ENCODE measurements around the gene MTR. TPM values are rescaled to one million over a fixed set of nuclear protein-coding genes. Genes with fewer than 3 reads are reported as not detected.

The MTR gene
- total RNA-seq, 1 experiment from 2014 or later = 13.8 TPM

DNA sequence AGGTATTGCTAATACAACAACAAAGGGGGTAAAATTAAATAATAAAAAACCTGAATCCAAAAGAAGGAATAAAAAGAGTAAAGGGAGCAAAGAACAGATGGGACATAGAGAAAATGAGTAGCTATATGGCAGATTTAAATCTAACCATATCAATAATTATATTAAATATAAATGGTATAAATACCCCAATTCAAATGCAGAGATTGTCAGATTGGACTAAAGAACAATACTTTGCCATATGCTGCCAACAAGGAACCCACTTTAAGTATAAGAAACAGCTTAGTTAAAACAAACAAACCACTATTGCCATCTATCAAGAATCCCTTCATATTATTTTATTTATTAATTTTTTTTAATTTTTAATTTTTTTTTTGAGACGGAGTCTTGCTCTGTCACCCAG, 122.4 kb downstream of the MTR start:
- in situ Hi-C loops (cut with HindIII; ENCODE audit: low pct_unique_long_range_greater_than_20kb, low sequenced_read_pairs) = no loop called here

DNA sequence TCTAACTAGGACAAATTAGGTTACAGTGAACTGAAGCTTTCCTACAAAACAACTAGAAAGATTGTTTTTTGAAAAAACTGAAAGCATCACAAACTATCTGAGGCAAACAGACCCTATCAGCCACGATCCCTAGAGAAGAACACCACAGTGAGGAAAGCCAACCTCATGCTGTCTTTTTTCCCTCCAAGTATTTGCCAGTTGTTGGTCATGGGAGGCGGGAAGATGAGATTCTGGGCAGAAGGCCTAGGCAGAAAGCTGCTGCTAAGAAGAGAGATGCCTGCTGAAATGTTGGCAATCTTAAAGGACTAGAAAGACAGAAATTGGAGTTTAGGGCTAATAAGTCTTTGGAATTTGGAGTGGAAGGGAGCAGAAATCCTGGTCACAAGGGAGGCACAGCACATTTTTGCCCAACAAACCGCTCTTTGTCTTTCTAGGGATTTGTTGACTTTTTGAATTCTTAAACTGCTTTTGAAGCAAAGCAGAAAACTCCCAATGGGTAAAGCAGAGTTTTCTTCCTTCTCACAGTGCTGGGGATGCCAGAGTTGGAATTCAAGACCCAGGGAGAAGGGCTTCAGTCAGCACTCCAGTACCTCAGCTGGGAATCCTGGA, 125.3 kb downstream of the MTR start:
- in situ Hi-C loops (cut with HindIII; ENCODE audit: low pct_unique_long_range_greater_than_20kb, low sequenced_read_pairs) = no loop called here
- no peak for DNase-seq (ENCODE audit: low read depth)

More for the DNA sequence above, 122.4 kb downstream of the MTR start:
- no peak for DNase-seq (ENCODE audit: low read depth)

DNA sequence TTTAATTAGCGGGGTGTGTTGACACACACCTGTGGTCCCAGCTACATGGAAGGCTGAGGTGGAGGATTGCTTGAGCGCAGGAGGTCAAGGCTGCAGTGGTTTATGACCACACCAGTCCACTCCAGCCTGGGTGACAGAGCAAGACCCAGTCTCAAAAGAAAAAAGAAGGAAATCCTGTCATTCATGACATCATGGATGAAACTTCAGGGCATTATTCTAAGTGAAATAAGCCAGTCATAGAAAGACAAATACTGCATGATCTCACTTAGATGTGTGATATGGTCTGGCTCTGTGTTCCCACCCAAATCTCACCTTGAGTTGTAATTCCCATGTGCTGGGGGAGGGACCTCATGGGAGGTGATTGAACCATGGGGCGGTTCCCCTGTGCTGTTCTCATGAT, 126.5 kb downstream of the MTR start:
- in situ Hi-C loops (cut with HindIII; ENCODE audit: low pct_unique_long_range_greater_than_20kb, low sequenced_read_pairs) = no loop called here
- no peak for DNase-seq (ENCODE audit: low read depth)

DNA sequence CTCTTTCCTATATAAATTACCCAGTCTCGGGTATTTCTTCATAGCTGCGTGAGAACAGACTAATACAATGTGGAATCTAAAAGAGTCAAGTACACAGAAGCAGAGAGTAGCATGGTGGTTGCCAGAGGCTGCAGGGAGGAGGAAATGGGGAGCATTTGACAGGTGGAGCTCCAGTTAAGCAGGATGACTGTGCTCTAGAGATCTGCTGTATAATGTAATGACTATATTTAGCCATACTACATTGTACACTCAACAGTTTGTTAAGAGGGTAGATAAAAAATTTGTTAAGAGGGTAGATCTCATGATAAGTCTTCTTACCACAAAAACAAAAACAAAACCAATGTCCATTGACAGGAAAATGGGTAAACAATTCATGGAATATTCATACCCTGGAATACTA, 127.1 kb downstream of the MTR start:
- in situ Hi-C loops (cut with HindIII; ENCODE audit: low pct_unique_long_range_greater_than_20kb, low sequenced_read_pairs) = no loop called here

DNA sequence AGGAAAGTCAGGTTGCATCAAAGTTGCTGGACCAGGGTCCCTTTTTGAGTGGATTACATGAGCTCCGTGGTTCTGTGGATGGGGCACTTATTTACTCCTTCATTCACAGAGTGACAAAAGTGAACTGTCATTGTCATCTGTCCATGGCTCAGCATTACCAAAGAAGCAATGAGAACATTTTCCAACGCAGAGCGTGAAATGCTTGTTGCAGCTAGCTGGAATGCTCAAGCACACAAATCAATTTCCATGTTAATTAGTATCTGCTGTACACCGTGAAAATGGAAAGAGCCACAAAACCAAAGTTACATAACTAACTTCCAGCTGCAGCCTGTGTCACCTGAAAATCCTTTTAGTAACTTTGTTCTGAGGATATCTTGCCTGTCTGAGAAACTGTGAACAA, 130.3 kb downstream of the MTR start:
- DNase-seq (ENCODE audit: low read depth) = no peak
- in situ Hi-C loops (cut with HindIII; ENCODE audit: low pct_unique_long_range_greater_than_20kb, low sequenced_read_pairs) = no loop called here

More for the DNA sequence above, 127.1 kb downstream of the MTR start:
- DNase-seq (ENCODE audit: low read depth) = no peak

DNA sequence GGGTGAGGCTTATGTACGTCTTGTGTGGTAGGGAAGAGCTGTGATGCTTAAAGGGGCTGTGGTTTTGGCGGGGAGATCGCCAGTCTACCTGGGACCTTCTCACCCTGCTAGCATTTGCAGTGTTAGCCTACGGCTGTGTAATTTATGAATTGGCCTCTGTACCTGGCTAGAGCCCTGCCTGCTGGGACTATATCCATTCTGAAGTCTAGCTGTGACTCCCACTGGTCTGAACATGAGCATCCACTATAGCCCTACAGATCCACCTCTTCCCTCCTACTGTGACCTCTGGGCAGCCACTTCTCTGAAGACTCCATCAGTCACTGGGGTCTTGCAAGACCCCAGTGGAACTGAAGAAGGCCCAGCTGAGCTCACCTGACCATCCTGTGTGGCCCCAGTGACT, 135.4 kb downstream of the MTR start:
- no peak for DNase-seq (ENCODE audit: low read depth)
- in situ Hi-C loops (cut with HindIII; ENCODE audit: low pct_unique_long_range_greater_than_20kb, low sequenced_read_pairs) = no loop called here

DNA sequence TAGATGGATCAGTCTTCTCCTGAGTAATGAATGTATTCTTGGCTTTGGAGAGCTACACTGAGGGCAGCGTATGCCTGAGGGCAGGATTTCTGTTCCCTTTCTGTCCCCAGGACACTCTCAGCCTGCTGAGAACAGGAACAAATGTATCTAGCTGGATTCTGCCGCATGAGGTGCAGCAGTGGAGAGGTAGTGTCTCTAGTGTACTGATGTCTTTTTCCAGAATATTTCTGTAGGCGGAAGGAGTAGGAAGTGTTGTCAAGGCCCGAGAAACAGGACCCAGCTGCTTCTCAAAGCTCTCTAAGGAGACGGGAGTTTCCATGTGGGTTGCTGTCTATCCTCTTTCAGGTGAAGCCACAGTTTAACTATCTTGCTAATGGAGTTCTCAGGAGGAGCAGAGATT, 143.7 kb downstream of the MTR start:
- DNase-seq (ENCODE audit: low read depth) = no peak
- in situ Hi-C loops (cut with HindIII; ENCODE audit: low pct_unique_long_range_greater_than_20kb, low sequenced_read_pairs) = no loop called here

DNA sequence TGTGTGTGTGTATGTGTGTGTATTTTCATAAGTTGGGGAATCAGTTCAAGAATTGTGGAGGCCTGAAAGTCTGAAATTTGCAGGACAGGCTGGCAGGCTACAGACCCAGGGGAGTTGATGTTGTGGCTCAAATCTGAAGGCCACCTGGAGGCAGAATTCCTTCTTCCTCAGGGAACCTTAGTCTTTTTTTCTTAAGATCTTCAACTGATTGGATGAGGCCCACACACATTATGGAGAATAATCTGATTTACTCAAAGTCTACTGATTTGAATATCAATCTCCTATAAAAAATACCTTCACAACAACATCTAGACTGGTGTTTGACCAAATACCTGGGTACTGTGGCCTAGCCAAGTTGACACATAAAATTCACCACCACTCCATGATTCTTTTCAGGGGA, 147.3 kb downstream of the MTR start:
- in situ Hi-C loops (cut with HindIII; ENCODE audit: low pct_unique_long_range_greater_than_20kb, low sequenced_read_pairs) = no loop called here
- DNase-seq (ENCODE audit: low read depth) = no peak

DNA sequence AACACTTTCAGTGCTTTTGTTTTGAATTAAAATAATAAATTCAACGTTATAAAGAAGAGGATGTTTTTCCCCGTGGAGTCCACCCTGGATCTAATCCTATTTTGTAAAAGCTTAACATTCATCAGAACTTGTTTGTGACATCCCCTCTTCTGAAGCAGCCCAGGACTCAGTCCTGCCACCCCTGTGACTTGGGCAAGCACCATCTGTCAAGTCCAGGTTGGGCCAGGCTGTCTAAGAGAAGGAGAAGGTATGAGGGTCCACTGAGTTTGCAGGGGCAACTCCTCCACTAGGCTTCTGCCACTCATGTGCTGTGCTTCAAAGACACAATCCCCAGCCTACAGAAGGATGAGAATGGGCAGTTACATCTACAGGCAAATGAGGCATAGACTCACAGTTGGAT, 149.5 kb downstream of the MTR start:
- in situ Hi-C loops (cut with HindIII; ENCODE audit: low pct_unique_long_range_greater_than_20kb, low sequenced_read_pairs) = no loop called here
- DNase-seq (ENCODE audit: low read depth) = no peak

DNA sequence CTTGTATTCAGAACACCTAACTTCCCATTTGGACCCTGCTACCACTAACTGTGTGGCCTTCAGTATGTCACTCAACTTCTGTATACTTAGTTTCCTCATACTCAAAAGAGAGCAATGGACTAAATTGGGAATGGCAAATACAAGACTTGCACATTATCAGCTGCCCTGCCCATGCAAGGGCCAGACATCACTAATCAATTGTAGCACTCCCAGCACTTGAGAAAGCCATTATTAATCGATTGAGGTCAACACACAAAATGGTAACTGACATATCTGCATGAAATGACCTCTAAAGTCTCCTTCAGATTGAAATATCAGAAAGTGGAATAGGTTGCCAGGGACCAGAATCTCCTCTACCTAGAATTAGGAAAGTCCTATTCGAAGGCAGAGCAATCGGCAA, 149.9 kb downstream of the MTR start:
- in situ Hi-C loops (cut with HindIII; ENCODE audit: low pct_unique_long_range_greater_than_20kb, low sequenced_read_pairs) = no loop called here
- no peak for DNase-seq (ENCODE audit: low read depth)

DNA sequence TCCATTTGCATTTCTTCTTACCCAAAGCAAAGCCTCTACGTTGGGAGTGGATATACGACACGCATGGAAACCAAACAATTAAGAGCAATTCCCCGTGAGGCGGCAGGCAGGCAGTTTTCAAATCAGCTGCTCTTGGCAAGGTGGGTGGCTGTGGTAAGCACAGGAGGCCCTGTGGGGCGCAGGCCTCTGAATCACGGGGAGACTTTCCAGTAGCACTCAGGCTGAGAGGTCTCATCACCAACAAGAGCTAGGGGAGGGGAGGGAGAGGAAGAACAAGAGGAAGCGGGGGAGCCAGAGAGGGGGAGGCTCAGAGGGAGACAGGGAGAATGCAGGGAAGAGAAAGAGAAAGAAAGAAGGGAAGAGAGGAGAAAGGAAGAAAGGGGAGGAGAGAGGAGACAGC, 152.7 kb downstream of the MTR start:
- in situ Hi-C loops (cut with HindIII; ENCODE audit: low pct_unique_long_range_greater_than_20kb, low sequenced_read_pairs) = no loop called here
- DNase-seq (ENCODE audit: low read depth) = no peak

DNA sequence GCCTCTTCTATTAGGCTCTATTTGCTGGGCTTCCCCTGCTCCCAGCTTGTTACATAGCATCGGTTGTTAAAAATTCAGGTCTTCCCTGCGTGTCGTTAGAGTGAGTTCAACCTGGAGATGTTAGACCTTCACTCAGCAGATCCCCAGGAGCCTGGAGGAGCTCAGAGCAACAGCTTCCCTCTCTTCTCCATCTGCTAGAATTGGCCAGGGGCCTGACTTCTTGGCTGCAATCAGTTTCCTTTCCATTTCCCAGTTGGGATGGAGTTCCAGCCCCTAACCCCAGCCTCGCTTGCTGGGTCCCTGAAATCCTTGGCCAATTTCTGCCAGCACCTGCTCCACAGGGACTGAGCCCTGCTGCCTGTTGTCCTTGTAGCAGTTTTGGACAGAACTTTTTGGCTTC, 153.3 kb downstream of the MTR start:
- in situ Hi-C loops (cut with HindIII; ENCODE audit: low pct_unique_long_range_greater_than_20kb, low sequenced_read_pairs) = no loop called here
- no peak for DNase-seq (ENCODE audit: low read depth)

DNA sequence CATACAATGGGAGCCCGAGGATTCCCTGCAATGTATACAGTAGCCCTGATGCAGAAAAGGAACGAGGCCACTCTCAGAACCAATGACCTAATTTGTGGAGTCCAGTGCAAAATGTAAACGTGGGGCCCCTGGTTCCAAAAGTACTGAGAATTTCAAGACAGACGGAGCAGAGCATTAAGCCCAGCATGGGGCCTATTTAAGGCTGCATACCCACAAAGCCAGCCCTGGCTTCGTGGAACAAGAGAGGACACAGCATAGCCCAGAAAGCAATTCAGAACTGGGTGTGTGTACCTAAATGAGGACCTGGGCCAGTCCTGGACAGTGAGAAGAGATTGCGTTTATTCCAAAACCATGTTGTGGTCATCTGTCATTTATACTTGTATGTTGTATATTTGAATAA, 153.9 kb downstream of the MTR start:
- DNase-seq (ENCODE audit: low read depth) = no peak
- in situ Hi-C loops (cut with HindIII; ENCODE audit: low pct_unique_long_range_greater_than_20kb, low sequenced_read_pairs) = no loop called here

DNA sequence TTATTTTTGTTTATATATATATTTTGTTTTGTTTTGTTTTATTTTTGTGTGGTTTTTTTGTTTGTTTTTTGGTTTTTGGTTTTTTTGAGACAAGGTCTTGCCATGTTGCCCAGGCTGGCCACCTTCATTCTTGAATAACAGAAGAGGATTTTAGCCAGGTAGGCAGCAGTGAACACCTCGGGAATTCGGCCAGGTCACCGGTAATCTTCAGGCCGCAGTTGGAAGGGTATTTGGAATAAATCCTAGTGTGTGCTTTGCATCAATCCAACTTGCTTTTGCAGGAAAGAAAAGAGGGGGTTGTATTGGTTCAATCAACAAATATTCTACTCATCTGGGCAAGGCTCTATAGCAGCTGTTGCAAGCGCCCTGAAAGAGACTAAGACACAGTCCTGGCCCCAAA, 155.3 kb downstream of the MTR start:
- in situ Hi-C loops (cut with HindIII; ENCODE audit: low pct_unique_long_range_greater_than_20kb, low sequenced_read_pairs) = no loop called here
- DNase-seq (ENCODE audit: low read depth) = no peak

DNA sequence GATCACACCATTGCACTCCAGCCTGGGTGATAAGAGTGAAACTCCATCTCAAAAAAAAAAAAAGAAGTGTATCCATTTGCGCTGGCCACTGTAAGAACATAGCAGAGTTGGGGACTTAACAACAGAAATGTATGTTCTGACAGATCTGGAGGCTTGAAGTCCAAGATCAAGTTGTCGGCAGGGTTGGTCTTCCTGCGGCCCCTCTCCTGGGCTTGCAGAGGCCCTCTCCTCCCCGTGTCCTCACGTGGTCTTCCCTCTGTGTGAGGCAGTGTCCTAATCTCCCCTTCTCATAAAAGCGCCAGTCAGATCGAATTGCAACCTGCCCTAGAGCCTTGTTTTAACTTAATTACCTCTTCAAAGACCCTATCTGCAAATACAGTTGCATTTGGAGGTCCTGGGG, 156.6 kb downstream of the MTR start:
- in situ Hi-C loops (cut with HindIII; ENCODE audit: low pct_unique_long_range_greater_than_20kb, low sequenced_read_pairs) = no loop called here
- no peak for DNase-seq (ENCODE audit: low read depth)

DNA sequence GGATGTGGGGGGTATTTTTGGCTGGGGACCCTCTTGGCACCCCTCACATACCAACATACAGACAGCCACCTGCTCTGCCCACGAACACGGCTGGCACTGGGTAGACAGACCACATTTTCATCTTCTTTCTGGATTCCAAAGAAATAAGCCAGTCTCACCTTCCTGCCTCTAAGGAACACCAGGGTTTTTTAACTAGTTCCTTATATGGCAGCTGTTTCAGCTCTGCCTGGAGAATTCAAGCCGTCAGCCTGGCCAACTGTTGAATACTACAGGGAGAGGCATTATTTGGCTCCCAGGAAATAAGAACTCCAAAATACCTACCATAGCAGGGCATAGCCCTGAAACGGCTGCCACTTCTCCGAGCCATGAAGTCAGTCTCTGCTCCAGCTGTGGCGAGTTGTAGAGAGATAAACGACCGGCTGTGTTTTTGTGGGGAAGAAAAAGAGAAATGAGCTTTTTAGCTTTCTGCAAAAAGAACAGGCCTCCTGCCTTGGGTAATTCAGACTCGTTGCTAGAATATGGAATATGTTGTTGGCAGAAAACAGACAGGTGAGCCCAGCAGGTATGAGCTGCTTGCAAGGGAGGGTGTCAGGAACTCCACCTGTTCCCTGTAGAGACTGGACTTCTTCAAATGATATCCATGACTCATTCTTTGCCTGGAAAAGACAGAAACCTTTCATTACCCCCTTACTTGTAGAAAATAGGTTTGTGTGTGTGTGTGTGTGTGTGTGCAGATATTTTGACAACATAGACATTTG, 157.3 kb downstream of the MTR start:
- DNase-seq (ENCODE audit: low read depth) = no peak
- in situ Hi-C loops (cut with HindIII; ENCODE audit: low pct_unique_long_range_greater_than_20kb, low sequenced_read_pairs) = no loop called here

DNA sequence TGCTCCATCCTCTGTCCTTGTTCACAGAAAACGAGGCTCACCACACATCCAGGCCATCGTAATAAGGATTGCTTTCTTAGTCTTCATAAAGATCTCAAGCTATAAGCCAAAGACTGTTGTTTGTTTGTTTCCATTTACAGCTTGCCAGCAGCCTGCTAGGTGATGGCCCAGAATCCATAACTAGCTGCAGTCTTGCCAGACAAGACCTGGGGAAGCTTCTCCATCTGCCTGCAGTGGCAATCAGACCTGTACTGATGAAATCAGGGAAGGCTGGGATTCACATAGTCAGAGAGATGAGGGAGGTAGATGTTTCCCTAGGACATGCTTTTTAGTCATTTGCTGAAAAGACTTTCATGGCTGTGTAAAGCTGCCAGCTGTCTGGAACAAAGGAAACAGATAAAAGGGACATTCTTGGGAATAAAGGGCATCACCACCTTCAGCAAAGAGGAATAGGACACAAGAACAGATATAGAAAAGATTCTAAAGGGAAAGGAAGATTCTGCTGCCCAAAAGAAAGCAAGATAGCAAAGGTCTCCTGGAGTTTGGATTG, 158.1 kb downstream of the MTR start:
- in situ Hi-C loops (cut with HindIII; ENCODE audit: low pct_unique_long_range_greater_than_20kb, low sequenced_read_pairs) = no loop called here

More for the DNA sequence above, 158.1 kb downstream of the MTR start:
- DNase-seq (ENCODE audit: low read depth) = no peak

Measured in Caki2 (cell line).